SH-SY5Y (cell line): Measurements from ENCODE around the gene HECW1.

Experiments used
- GATA2 ChIP-seq: IDR thresholded peaks from 2 replicates; pipeline ENCODE4 v1.6.1; 2011; ENCODE audit warnings: mild to moderate bottlenecking, low read depth, low read length
- GATA3 ChIP-seq: IDR thresholded peaks from 2 replicates; pipeline ENCODE4 v1.6.1; 2011; ENCODE audit warnings: low read depth, mild to moderate bottlenecking, low read length, moderate library complexity

GRCh38 chr7:43244784-43245183 is 132.3 kb downstream of the HECW1 start:
- no peak for TF ChIP-seq GATA2
- no peak for TF ChIP-seq GATA3
